SK-N-SH treated with all-trans-retinoic acid at 6 μM for 48 hours (cell line): ENCODE measurements around the gene EPN1.

Experiments used
- GLIS3 ChIP-seq: fragments of 250-450 bp; sonication (Bioruptor Pico); IDR thresholded peaks from 2 replicates; pipeline ENCODE4 v1.5.0; 2020; ENCODE audit warnings: mild to moderate bottlenecking, moderate library complexity
- OSR1 ChIP-seq: fragments of 250-450 bp; sonication (Bioruptor Pico); IDR thresholded peaks from 2 replicates; pipeline ENCODE4 v1.8.0; 2022; ENCODE audit warnings: moderate library complexity, mild to moderate bottlenecking, inconsistent platforms
- RARB ChIP-seq: fragments of 250-450 bp; sonication (Bioruptor Pico); IDR thresholded peaks from 2 replicates; pipeline ENCODE4 v1.8.0; 2021; ENCODE audit warnings: mild to moderate bottlenecking, moderate library complexity
- TCF4 ChIP-seq: fragments of 250-450 bp; sonication (Bioruptor Pico); IDR thresholded peaks from 2 replicates; pipeline ENCODE4 v1.8.0; 2021; ENCODE audit warnings: mild to moderate bottlenecking, moderate library complexity, borderline replicate concordance
- TOX ChIP-seq: fragments of 250-450 bp; sonication (Bioruptor Pico); IDR thresholded peaks from 2 replicates; pipeline ENCODE4 v1.8.0; 2021; ENCODE audit warnings: mild to moderate bottlenecking, moderate library complexity, borderline replicate concordance
- ZFP3 ChIP-seq: fragments of 250-450 bp; sonication (Bioruptor Pico); IDR thresholded peaks from 2 replicates; pipeline ENCODE4 v1.5.0; 2020; ENCODE audit warnings: mild to moderate bottlenecking, moderate library complexity
- ZNF70 ChIP-seq: fragments of 450-650 bp; formaldehyde crosslinking; IDR thresholded peaks from 2 replicates; pipeline ENCODE4 v1.5.0; 2020; ENCODE audit warnings: mild to moderate bottlenecking, moderate library complexity
- TF ChIP-seq, protein P1 (sequence below): fragments of 250-450 bp; sonication (Bioruptor Pico); IDR thresholded peaks from 2 replicates; pipeline ENCODE4 v1.8.0; 2020; ENCODE audit warnings: mild to moderate bottlenecking, moderate library complexity, borderline replicate concordance
- TF ChIP-seq, protein P2 (sequence below): fragments of 250-450 bp; sonication (Bioruptor Pico); IDR thresholded peaks from 2 replicates; pipeline ENCODE4 v1.5.0; 2020; ENCODE audit warnings: mild to moderate bottlenecking, moderate library complexity
- TF ChIP-seq, protein P3 (sequence below): fragments of 250-450 bp; sonication (Bioruptor Pico); IDR thresholded peaks from 2 replicates; pipeline ENCODE4 v1.5.1; 2020; ENCODE audit warnings: low read depth, mild to moderate bottlenecking, moderate library complexity
- TF ChIP-seq, protein P4 (sequence below): fragments of 250-450 bp; sonication (Bioruptor Pico); IDR thresholded peaks from 2 replicates; pipeline ENCODE4 v1.5.1; 2021; ENCODE audit warnings: mild to moderate bottlenecking, moderate library complexity

DNA sequence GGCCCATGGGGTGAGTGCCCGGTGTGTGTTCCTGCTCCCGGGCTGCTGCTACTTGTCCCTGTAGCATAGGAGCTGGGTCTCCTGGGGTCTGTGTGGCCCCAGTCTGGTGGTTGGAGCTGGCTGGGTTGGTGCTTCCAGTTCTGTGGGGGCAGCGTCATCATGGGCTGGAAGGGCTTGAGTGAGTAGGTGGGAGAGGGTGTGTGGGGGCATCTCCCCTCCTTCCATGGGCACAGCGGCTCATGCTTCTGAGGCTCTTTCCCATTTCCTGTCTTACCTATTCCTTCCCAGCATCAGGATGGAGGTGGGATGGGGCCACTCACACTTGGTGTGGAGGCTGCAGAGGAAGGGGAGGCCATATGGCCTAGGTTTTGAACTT, 8.0 kb upstream of the EPN1 start:
- TF ChIP-seq ZFP3 (no peak), RARB (CRISPR knock-in tag) (no peak), GLIS3 (CRISPR knock-in tag) (no peak), OSR1 (CRISPR knock-in tag) (no peak), TCF4 (no peak), TOX (CRISPR knock-in tag) (no peak), ZNF70 (CRISPR knock-in tag) (no peak)
- TF ChIP-seq, protein P1, sequence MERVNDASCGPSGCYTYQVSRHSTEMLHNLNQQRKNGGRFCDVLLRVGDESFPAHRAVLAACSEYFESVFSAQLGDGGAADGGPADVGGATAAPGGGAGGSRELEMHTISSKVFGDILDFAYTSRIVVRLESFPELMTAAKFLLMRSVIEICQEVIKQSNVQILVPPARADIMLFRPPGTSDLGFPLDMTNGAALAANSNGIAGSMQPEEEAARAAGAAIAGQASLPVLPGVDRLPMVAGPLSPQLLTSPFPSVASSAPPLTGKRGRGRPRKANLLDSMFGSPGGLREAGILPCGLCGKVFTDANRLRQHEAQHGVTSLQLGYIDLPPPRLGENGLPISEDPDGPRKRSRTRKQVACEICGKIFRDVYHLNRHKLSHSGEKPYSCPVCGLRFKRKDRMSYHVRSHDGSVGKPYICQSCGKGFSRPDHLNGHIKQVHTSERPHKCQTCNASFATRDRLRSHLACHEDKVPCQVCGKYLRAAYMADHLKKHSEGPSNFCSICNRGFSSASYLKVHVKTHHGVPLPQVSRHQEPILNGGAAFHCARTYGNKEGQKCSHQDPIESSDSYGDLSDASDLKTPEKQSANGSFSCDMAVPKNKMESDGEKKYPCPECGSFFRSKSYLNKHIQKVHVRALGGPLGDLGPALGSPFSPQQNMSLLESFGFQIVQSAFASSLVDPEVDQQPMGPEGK, result no peak
- TF ChIP-seq, protein P2, sequence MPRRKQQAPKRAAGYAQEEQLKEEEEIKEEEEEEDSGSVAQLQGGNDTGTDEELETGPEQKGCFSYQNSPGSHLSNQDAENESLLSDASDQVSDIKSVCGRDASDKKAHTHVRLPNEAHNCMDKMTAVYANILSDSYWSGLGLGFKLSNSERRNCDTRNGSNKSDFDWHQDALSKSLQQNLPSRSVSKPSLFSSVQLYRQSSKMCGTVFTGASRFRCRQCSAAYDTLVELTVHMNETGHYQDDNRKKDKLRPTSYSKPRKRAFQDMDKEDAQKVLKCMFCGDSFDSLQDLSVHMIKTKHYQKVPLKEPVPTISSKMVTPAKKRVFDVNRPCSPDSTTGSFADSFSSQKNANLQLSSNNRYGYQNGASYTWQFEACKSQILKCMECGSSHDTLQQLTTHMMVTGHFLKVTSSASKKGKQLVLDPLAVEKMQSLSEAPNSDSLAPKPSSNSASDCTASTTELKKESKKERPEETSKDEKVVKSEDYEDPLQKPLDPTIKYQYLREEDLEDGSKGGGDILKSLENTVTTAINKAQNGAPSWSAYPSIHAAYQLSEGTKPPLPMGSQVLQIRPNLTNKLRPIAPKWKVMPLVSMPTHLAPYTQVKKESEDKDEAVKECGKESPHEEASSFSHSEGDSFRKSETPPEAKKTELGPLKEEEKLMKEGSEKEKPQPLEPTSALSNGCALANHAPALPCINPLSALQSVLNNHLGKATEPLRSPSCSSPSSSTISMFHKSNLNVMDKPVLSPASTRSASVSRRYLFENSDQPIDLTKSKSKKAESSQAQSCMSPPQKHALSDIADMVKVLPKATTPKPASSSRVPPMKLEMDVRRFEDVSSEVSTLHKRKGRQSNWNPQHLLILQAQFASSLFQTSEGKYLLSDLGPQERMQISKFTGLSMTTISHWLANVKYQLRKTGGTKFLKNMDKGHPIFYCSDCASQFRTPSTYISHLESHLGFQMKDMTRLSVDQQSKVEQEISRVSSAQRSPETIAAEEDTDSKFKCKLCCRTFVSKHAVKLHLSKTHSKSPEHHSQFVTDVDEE (CRISPR knock-in tag), result no peak
- TF ChIP-seq, protein P3, sequence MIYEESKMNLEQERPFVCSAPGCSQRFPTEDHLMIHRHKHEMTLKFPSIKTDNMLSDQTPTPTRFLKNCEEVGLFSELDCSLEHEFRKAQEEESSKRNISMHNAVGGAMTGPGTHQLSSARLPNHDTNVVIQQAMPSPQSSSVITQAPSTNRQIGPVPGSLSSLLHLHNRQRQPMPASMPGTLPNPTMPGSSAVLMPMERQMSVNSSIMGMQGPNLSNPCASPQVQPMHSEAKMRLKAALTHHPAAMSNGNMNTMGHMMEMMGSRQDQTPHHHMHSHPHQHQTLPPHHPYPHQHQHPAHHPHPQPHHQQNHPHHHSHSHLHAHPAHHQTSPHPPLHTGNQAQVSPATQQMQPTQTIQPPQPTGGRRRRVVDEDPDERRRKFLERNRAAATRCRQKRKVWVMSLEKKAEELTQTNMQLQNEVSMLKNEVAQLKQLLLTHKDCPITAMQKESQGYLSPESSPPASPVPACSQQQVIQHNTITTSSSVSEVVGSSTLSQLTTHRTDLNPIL (CRISPR knock-in tag), result no peak
- TF ChIP-seq, protein P4, sequence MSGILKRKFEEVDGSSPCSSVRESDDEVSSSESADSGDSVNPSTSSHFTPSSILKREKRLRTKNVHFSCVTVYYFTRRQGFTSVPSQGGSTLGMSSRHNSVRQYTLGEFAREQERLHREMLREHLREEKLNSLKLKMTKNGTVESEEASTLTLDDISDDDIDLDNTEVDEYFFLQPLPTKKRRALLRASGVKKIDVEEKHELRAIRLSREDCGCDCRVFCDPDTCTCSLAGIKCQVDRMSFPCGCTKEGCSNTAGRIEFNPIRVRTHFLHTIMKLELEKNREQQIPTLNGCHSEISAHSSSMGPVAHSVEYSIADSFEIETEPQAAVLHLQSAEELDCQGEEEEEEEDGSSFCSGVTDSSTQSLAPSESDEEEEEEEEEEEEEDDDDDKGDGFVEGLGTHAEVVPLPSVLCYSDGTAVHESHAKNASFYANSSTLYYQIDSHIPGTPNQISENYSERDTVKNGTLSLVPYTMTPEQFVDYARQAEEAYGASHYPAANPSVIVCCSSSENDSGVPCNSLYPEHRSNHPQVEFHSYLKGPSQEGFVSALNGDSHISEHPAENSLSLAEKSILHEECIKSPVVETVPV, result no peak
